ENCODE measurements around the gene TOP3A.

Gene TOP3A

GRCh38 chr17:18229771-18230170 lies 85.0 kb downstream of the TOP3A start:
- no peak for TF ChIP-seq CTCF (IDR thresholded peaks at IDR 0.05; ENCODE audit: insufficient read depth, low read depth, low read length, missing control alignments)
- DNase-seq (ENCODE audit: low read depth), result no peak
- no peak overlapping the region for H3K4me3 ChIP-seq (ENCODE audit: low read depth, low read length)

- H3K4me3 ChIP-seq (ENCODE audit: low read depth, low read length), result no peak overlapping the region
- DNase-seq (ENCODE audit: low read depth), result no peak
- TF ChIP-seq CTCF (IDR thresholded peaks at IDR 0.05; ENCODE audit: insufficient read depth, low read depth, low read length, missing control alignments), result no peak
Measured at GRCh38 chr17:18229254-18229653, 85.5 kb downstream of the TOP3A start.

GRCh38 chr17:18228176-18228682 lies 86.6 kb downstream of the TOP3A start:
- no peak for DNase-seq (ENCODE audit: low read depth)
- no peak for TF ChIP-seq CTCF (IDR thresholded peaks at IDR 0.05; ENCODE audit: insufficient read depth, low read depth, low read length, missing control alignments)
- no peak overlapping the region for H3K4me3 ChIP-seq (ENCODE audit: low read depth, low read length)

- TF ChIP-seq CTCF (IDR thresholded peaks at IDR 0.05; ENCODE audit: insufficient read depth, low read depth, low read length, missing control alignments), result no peak
Measured at GRCh38 chr17:18227635-18228034, 87.2 kb downstream of the TOP3A start.

GRCh38 chr17:18226284-18226945 lies 88.4 kb downstream of the TOP3A start:
- no peak for TF ChIP-seq CTCF (IDR thresholded peaks at IDR 0.05; ENCODE audit: insufficient read depth, low read depth, low read length, missing control alignments)
- DNase-seq (ENCODE audit: low read depth), result no peak
- peak overlapping the region; percentile 53 for H3K4me3 ChIP-seq (ENCODE audit: low read depth, low read length)

More at GRCh38 chr17:18227635-18228034, 87.2 kb downstream of the TOP3A start:
- H3K4me3 ChIP-seq (ENCODE audit: low read depth, low read length), result no peak overlapping the region
- DNase-seq (ENCODE audit: low read depth), result no peak

- no peak for DNase-seq (ENCODE audit: low read depth)
- TF ChIP-seq CTCF (IDR thresholded peaks at IDR 0.05; ENCODE audit: insufficient read depth, low read depth, low read length, missing control alignments), result no peak
- peak overlapping the region; percentile 53 for H3K4me3 ChIP-seq (ENCODE audit: low read depth, low read length)
Measured at GRCh38 chr17:18225642-18226283, 89.0 kb downstream of the TOP3A start.
